SK-N-SH (cell line): ENCODE results near the gene PAPOLA. TPM values are rescaled to one million over a fixed set of nuclear protein-coding genes. Genes with fewer than 3 reads are reported as not detected.

Experiments used
- CTCF ChIA-PET: fragments of 300-600, 350-600 bp; formaldehyde crosslinking; extraction: SDS; loops from one replicate; lab custom pipeline; 2021; lab: Yijun Ruan, JAX
- POLR2A ChIA-PET: fragments of 350-600 bp; sonication (Branson Sonifier 250); formaldehyde crosslinking; extraction: SDS; loops from one replicate; lab custom pipeline; 2020; ENCODE audit warnings: antibody characterized with exemption, inconsistent platforms; lab: Yijun Ruan, JAX
- DNase-seq: peaks from one replicate; pipeline ENCODE4 v3.0.0; 2012
- H2AFZ ChIP-seq: fragments of 200-600 bp; sonication (generic); 2 replicates; pipeline ENCODE4 v1.8.1; 2016; ENCODE audit warnings: antibody characterized with exemption, mild to moderate bottlenecking, low read depth
- H3F3A ChIP-seq: fragments of 200-600 bp; sonication (generic); replicated peaks from 2 replicates; pipeline ENCODE3; 2016; ENCODE audit warnings: antibody characterized with exemption, mild to moderate bottlenecking; ENCODE audit not compliant: insufficient read depth
- H3K27ac ChIP-seq, 2 experiments: fragments of 200-500 bp in 1 of 2; fragments of 200-600 bp in 1 of 2; sonication (Bioruptor generic) in 1 of 2; sonication (generic), shearing (Covaris generic) in 1 of 2; 2 replicates each; pipeline versions ENCODE4 v1.5.1 to v1.6.1; 2014 to 2016; ENCODE audit warnings: low read depth in 2 of 2, inconsistent platforms in 1 of 2, low read length in 1 of 2, mild to moderate bottlenecking in 1 of 2, mixed read lengths in 1 of 2
- H3K27me3 ChIP-seq: fragments of 200-600 bp; sonication (generic), shearing (Covaris generic); 2 replicates; pipeline ENCODE4 v1.6.1; 2016; ENCODE audit warnings: mixed run types; ENCODE audit not compliant: insufficient read depth
- H3K36me3 ChIP-seq, 2 experiments: fragments of 200-500 bp in 1 of 2; fragments of 200-600 bp in 1 of 2; sonication (Bioruptor generic) in 1 of 2; sonication (generic) in 1 of 2; replicated peaks in 1 of 2; 2 replicates each; pipeline versions ENCODE3 to v1.5.1; 2014 to 2016; ENCODE audit warnings: low read length in 1 of 2, mild to moderate bottlenecking in 1 of 2; ENCODE audit not compliant: insufficient read depth in 2 of 2, control insufficient read depth in 1 of 2
- H3K4me1 ChIP-seq, 2 experiments: fragments of 200-500 bp in 1 of 2; fragments of 200-600 bp in 1 of 2; sonication (Bioruptor generic) in 1 of 2; sonication (generic), shearing (Covaris generic) in 1 of 2; 2 replicates each; pipeline versions ENCODE4 v1.5.1 to v1.6.1; 2014 to 2016; ENCODE audit warnings: low read depth in 1 of 2, low read length in 1 of 2, mixed run types in 1 of 2; ENCODE audit not compliant: insufficient read depth in 2 of 2, control insufficient read depth in 1 of 2
- H3K4me2 ChIP-seq: fragments of 200-600 bp; sonication (generic), shearing (Covaris generic); 2 replicates; pipeline ENCODE4 v1.6.1; 2017; ENCODE audit warnings: mixed run types
- H3K4me3 ChIP-seq, 2 experiments: fragments of 200-500 bp in 1 of 2; fragments of 200-600 bp in 1 of 2; sonication (Bioruptor generic) in 1 of 2; sonication (generic), shearing (Covaris generic) in 1 of 2; 2 replicates each; pipeline versions ENCODE4 v1.5.1 to v1.8.1; 2014 to 2016; ENCODE audit warnings: low read depth in 2 of 2, inconsistent platforms in 1 of 2, low read length in 1 of 2, mild to moderate bottlenecking in 1 of 2, mixed read lengths in 1 of 2, moderate library complexity in 1 of 2
- H3K79me2 ChIP-seq: fragments of 200-600 bp; sonication (generic); 2 replicates; pipeline ENCODE4 v1.8.1; 2017; ENCODE audit warnings: mild to moderate bottlenecking; ENCODE audit not compliant: insufficient read depth
- H3K9ac ChIP-seq: fragments of 200-600 bp; sonication (generic); 2 replicates; pipeline ENCODE4 v1.6.1; 2017; ENCODE audit warnings: mixed run types
- H3K9me2 ChIP-seq: fragments of 200-600 bp; sonication (generic); 2 replicates; pipeline ENCODE4 v1.6.1; 2017; ENCODE audit warnings: mixed run types
- H3K9me3 ChIP-seq: fragments of 200-600 bp; sonication (generic); 2 replicates; pipeline ENCODE4 v1.6.1; 2017; ENCODE audit warnings: mixed run types, mild to moderate bottlenecking, moderate library complexity
- H4K20me1 ChIP-seq: fragments of 200-600 bp; sonication (generic); 2 replicates; pipeline ENCODE4 v1.6.1; 2017; ENCODE audit warnings: mild to moderate bottlenecking, mixed run types; ENCODE audit not compliant: insufficient read depth
- ELF1 ChIP-seq: IDR thresholded peaks from 2 replicates; pipeline ENCODE4 v1.4.0; 2012
- EP300 ChIP-seq, 2 experiments: IDR thresholded peaks; 2 replicates each; pipeline versions ENCODE4 v1.4.0 to v1.6.1; 2012; ENCODE audit warnings: borderline replicate concordance in 1 of 2, low read depth in 1 of 2, low read length in 1 of 2
- FOSL2 ChIP-seq: IDR thresholded peaks from 2 replicates; pipeline ENCODE4 v1.4.0; 2012; ENCODE audit warnings: low read depth, mild to moderate bottlenecking, moderate library complexity, borderline replicate concordance
- FOXM1 ChIP-seq: IDR thresholded peaks from 2 replicates; pipeline ENCODE4 v1.4.0; 2012; ENCODE audit warnings: low read depth, mild to moderate bottlenecking
- JUND ChIP-seq: IDR thresholded peaks from 2 replicates; pipeline ENCODE4 v1.4.0; 2012
- MEF2A ChIP-seq: IDR thresholded peaks from 2 replicates; pipeline ENCODE4 v1.4.0; 2012; ENCODE audit warnings: low read depth, borderline replicate concordance
- MXI1 ChIP-seq: IDR thresholded peaks from 2 replicates; pipeline ENCODE4 v1.6.1; 2012; ENCODE audit warnings: mild to moderate bottlenecking, low read depth, low read length, improper control_type of control experiment
- NFIC ChIP-seq: IDR thresholded peaks from 2 replicates; pipeline ENCODE4 v1.4.0; 2012; ENCODE audit warnings: borderline replicate concordance
- NRF1 ChIP-seq: IDR thresholded peaks from 2 replicates; pipeline ENCODE4 v1.6.1; 2012; ENCODE audit warnings: low read depth, mild to moderate bottlenecking, low read length
- POLR2AphosphoS5 ChIP-seq: IDR thresholded peaks from 2 replicates; pipeline ENCODE4 v1.6.1; 2012; ENCODE audit warnings: low read depth, low read length
- RAD21 ChIP-seq: IDR thresholded peaks from 2 replicates; pipeline ENCODE4 v1.6.1; 2012; ENCODE audit warnings: mild to moderate bottlenecking, low read length
- RCOR1 ChIP-seq: fragments of 150-350 bp; IDR thresholded peaks from 2 replicates; pipeline ENCODE4 v1.6.1; 2017; ENCODE audit warnings: antibody characterized with exemption, low read length
- RXRA ChIP-seq: IDR thresholded peaks from 2 replicates; pipeline ENCODE4 v1.4.0; 2012; ENCODE audit warnings: low read depth, mild to moderate bottlenecking, borderline replicate concordance
- SMC3 ChIP-seq: IDR thresholded peaks from 2 replicates; pipeline ENCODE4 v1.6.1; 2012; ENCODE audit warnings: low read depth, low read length, improper control_type of control experiment
- TCF12 ChIP-seq: IDR thresholded peaks from 2 replicates; pipeline ENCODE4 v1.4.0; 2012
- WGBS: methylation state at CpG from one replicate; pipeline ENCODE4 v1.1.6; 2017; ENCODE audit warnings: low lambda C conversion rate; 5-methylcytosine and 5-hydroxymethylcytosine counted together
- polyA plus RNA-seq, 3 experiments: library from polyadenylated mRNA; depleted of rRNA; stranded (reverse); fragments of >200 nt; gene quantifications; 2 replicates each; pipeline ENCODE4 v1.2.3, GENCODE V29; 2012
- TF ChIP-seq, protein P1 (sequence below): fragments of 200-600 bp; sonication (generic); IDR thresholded peaks from 2 replicates; pipeline ENCODE4 v1.6.1; 2017; ENCODE audit warnings: antibody characterized with exemption, mild to moderate bottlenecking, moderate library complexity
- TF ChIP-seq, protein P2 (sequence below): IDR thresholded peaks from 2 replicates; pipeline ENCODE4; 2012
- TF ChIP-seq, protein P3 (sequence below): fragments of 150-350 bp; IDR thresholded peaks from 2 replicates; pipeline ENCODE4 v1.6.1; 2016; ENCODE audit warnings: mild to moderate bottlenecking, low read depth, low read length

The PAPOLA gene
- polyA plus RNA-seq, 1 of the 3 experiments (the other 2 are of a cell fraction), result 53.7 TPM

DNA sequence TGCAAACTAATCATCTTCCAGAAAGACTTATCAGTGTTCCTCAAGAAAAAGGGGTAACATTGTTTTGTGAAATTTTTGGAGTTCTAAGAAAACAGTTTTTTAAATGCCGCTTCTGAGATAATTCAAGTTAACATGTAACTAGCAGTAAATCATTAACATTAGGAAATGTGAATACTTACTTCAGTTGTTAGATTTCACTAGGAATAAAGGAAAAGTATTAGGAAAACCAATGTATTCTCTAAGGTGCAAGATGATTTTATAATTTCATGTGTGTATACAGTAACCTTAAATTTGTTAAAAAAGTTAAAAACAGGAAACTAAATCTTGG is 36.8 kb downstream of the PAPOLA start:
- no peak for DNase-seq
- Histone ChIP-seq H3K4me1 (peaks cover 0 to 5% of the 10 kb centered on the region in 2 experiments; a peak in 2 of 4 replicates), H3F3A (peaks cover 19% of the 10 kb centered on the region), H3K4me3 (no peak overlapping the region), H3K27ac (no peak overlapping the region), H3K9me2 (no peaks in the 10 kb centered on the region), H4K20me1 (no peaks in the 10 kb centered on the region), H3K79me2 (0 out of 2 replicates have a peak, but pooled peaks cover 4% of the 10 kb centered on the region), H3K4me2 (no peak overlapping the region), H3K27me3 (no peaks in the 10 kb centered on the region), H3K9me3 (no peaks in the 10 kb centered on the region), H3K36me3 (peaks cover 63 to 73% of the 10 kb centered on the region in 2 experiments), H2AFZ (no peak overlapping the region), H3K9ac (no peak overlapping the region)
- 79% methylated on average over 1 of the region's 1 CpG for WGBS
- POLR2A ChIA-PET, result no interaction called here
- TF ChIP-seq, protein P1, sequence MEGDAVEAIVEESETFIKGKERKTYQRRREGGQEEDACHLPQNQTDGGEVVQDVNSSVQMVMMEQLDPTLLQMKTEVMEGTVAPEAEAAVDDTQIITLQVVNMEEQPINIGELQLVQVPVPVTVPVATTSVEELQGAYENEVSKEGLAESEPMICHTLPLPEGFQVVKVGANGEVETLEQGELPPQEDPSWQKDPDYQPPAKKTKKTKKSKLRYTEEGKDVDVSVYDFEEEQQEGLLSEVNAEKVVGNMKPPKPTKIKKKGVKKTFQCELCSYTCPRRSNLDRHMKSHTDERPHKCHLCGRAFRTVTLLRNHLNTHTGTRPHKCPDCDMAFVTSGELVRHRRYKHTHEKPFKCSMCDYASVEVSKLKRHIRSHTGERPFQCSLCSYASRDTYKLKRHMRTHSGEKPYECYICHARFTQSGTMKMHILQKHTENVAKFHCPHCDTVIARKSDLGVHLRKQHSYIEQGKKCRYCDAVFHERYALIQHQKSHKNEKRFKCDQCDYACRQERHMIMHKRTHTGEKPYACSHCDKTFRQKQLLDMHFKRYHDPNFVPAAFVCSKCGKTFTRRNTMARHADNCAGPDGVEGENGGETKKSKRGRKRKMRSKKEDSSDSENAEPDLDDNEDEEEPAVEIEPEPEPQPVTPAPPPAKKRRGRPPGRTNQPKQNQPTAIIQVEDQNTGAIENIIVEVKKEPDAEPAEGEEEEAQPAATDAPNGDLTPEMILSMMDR, result no peak
- no peak for TF ChIP-seq FOXM1
- CTCF ChIA-PET, result no interaction called here

DNA sequence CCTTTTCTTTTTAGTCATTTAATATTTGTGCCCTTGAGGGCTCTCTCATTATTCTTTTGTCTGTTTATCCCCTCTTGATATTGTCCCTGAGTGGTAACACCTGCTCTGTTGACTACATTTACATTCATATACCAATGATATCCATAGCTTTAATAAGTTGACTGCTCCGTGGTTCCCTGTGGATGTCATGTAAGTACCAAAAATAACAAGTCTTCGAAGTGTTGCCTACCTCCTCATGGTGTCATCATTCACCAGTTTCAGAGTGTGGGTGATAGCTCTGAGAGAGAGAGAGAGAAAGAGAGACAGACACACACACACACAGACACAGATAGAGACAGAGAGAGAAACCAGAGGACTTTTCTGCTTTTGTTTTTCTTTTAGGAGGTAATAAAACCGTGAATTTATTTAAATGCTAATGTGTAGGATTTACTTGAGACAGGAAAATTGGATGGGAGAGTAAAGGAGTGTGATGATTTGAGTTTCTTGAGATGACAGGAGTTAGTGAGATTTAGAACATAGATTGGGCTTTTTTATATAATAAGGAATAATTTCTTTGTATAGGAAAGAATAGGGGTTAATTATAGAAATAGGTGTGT is 52.2 kb downstream of the PAPOLA start:
- Histone ChIP-seq H2AFZ (no peak overlapping the region), H3K4me3 (no peak overlapping the region), H4K20me1 (no peaks in the 10 kb centered on the region), H3K27me3 (no peaks in the 10 kb centered on the region), H3K9me2 (no peaks in the 10 kb centered on the region), H3K36me3 (peaks cover 76 to 87% of the 10 kb centered on the region in 2 experiments), H3K79me2 (no peaks in the 10 kb centered on the region), H3F3A (peaks cover 4% of the 10 kb centered on the region), H3K4me1 (no peaks in the 10 kb centered on the region), H3K9me3 (no peaks in the 10 kb centered on the region), H3K27ac (no peak overlapping the region), H3K9ac (no peak overlapping the region), H3K4me2 (no peak overlapping the region)
- ChIA-PET POLR2A (no interaction called here), CTCF (interaction anchor here (3.2 kb wide), 1 partner anchor 13 kb away, joined by 21 read pairs; no protein-coding TSS in a partner anchor)
- DNase-seq, result no peak
- TF ChIP-seq FOXM1, result no peak
- TF ChIP-seq EP300 (IDR thresholded peaks at IDR 0.05; ENCODE audit: borderline replicate concordance in 1 of 2, low read depth in 1 of 2, low read length in 1 of 2), result no peak
- TF ChIP-seq NRF1, result no peak
- TF ChIP-seq, protein P1, result no peak
- no peak for TF ChIP-seq MEF2A
- no peak for TF ChIP-seq RCOR1
- no peak for TF ChIP-seq RXRA
- TF ChIP-seq, protein P2, sequence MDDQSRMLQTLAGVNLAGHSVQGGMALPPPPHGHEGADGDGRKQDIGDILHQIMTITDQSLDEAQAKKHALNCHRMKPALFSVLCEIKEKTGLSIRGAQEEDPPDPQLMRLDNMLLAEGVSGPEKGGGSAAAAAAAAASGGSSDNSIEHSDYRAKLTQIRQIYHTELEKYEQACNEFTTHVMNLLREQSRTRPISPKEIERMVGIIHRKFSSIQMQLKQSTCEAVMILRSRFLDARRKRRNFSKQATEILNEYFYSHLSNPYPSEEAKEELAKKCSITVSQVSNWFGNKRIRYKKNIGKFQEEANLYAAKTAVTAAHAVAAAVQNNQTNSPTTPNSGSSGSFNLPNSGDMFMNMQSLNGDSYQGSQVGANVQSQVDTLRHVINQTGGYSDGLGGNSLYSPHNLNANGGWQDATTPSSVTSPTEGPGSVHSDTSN, result no peak
- TF ChIP-seq RAD21, result no peak
- TF ChIP-seq, protein P3, sequence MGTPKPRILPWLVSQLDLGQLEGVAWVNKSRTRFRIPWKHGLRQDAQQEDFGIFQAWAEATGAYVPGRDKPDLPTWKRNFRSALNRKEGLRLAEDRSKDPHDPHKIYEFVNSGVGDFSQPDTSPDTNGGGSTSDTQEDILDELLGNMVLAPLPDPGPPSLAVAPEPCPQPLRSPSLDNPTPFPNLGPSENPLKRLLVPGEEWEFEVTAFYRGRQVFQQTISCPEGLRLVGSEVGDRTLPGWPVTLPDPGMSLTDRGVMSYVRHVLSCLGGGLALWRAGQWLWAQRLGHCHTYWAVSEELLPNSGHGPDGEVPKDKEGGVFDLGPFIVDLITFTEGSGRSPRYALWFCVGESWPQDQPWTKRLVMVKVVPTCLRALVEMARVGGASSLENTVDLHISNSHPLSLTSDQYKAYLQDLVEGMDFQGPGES, result no peak
- TF ChIP-seq ELF1, result no peak
- no peak for TF ChIP-seq SMC3
- TF ChIP-seq NFIC, result no peak
- no peak for TF ChIP-seq FOSL2
- no peak for TF ChIP-seq TCF12
- no peak for TF ChIP-seq MXI1
- TF ChIP-seq POLR2AphosphoS5, result no peak
- TF ChIP-seq JUND, result no peak
- 82% methylated on average over 3 of the region's 3 CpGs for WGBS
